H1 (cell line): ENCODE results near the gene MRI1. TPM values are rescaled to one million over a fixed set of nuclear protein-coding genes. Genes with fewer than 3 reads are reported as not detected.

Experiments
- CTCF ChIA-PET: fragments of 300-600 bp; sonication (Branson Sonifier 250); formaldehyde crosslinking; loops from one replicate; lab custom pipeline; 2021; ENCODE audit not compliant: partially characterized antibody; lab: Charles Lee
- POLR2A ChIA-PET: fragments of 300-600 bp; sonication (Branson Sonifier 250); formaldehyde crosslinking; loops from one replicate; lab custom pipeline; 2021; ENCODE audit warnings: inconsistent platforms; ENCODE audit not compliant: partially characterized antibody; lab: Charles Lee
- DNase-seq, 2 experiments: peaks; one replicate each; pipeline versions ENCODE4 v3.0.0 to v3.0.0-alpha.2; 2010 to 2022; ENCODE audit warnings: low spot score in 2 of 2, low read depth in 1 of 2, mixed read lengths in 1 of 2
- FAIRE-seq: peaks from 2 replicates; lab custom pipeline; 2011; peaks lifted over from hg19 to GRCh38; lab: Jason Lieb, UNC
- H2AFZ ChIP-seq: 2 replicates; pipeline ENCODE4 v1.8.1; 2012; ENCODE audit warnings: low read length, inconsistent platforms
- H2AK5ac ChIP-seq: 2 replicates; pipeline ENCODE4 v1.6.1; 2013; ENCODE audit warnings: low read depth, low read length
- H2BK120ac ChIP-seq: replicated peaks from 2 replicates; pipeline ENCODE3; 2013; ENCODE audit warnings: low read depth, low read length, inconsistent platforms
- H2BK12ac ChIP-seq: 2 replicates; pipeline ENCODE4 v1.6.1; 2013; ENCODE audit warnings: low read depth, low read length
- H2BK15ac ChIP-seq: 2 replicates; pipeline ENCODE4 v1.6.1; 2013; ENCODE audit warnings: low read length
- H2BK20ac ChIP-seq: 2 replicates; pipeline ENCODE4 v1.6.1; 2013; ENCODE audit warnings: low read length
- H2BK5ac ChIP-seq: 2 replicates; pipeline ENCODE4 v1.6.1; 2013; ENCODE audit warnings: low read depth, low read length
- H3K14ac ChIP-seq: 2 replicates; pipeline ENCODE4 v1.6.1; 2013; ENCODE audit warnings: inconsistent platforms; ENCODE audit not compliant: insufficient read length
- H3K18ac ChIP-seq: 2 replicates; pipeline ENCODE4 v1.6.1; 2013; ENCODE audit warnings: low read length; ENCODE audit errors: extremely low read depth
- H3K23ac ChIP-seq: 2 replicates; pipeline ENCODE4 v1.6.1; 2013; ENCODE audit warnings: inconsistent platforms; ENCODE audit not compliant: insufficient read length
- H3K23me2 ChIP-seq: 2 replicates; pipeline ENCODE4 v1.6.1; 2013; ENCODE audit warnings: low read depth, low read length
- H3K27ac ChIP-seq: 2 replicates; pipeline ENCODE4 v1.6.1; 2011; ENCODE audit warnings: low read depth, low read length, inconsistent platforms
- H3K27me3 ChIP-seq, 4 experiments: replicated peaks in 1 of 4; 1 replicate in 1 of 4; 2 replicates in 3 of 4; pipeline versions ENCODE4 v1.6.1 to v1.8.1; 2011 to 2013; ENCODE audit warnings: low read length in 3 of 4, mild to moderate bottlenecking in 3 of 4, inconsistent platforms in 2 of 4, mixed read lengths in 2 of 4, moderate library complexity in 1 of 4; ENCODE audit not compliant: control insufficient read depth in 3 of 4, insufficient read depth in 3 of 4; ENCODE audit errors: extremely low read depth in 1 of 4
- H3K36me3 ChIP-seq, 4 experiments: 2 replicates each; pipeline versions ENCODE4 v1.6.1 to v1.8.1; 2011 to 2013; ENCODE audit warnings: mild to moderate bottlenecking in 4 of 4, low read length in 3 of 4, moderate library complexity in 2 of 4, control low read depth in 1 of 4, inconsistent platforms in 1 of 4; ENCODE audit not compliant: insufficient read depth in 4 of 4, control insufficient read depth in 2 of 4
- H3K4ac ChIP-seq: replicated peaks from 2 replicates; pipeline ENCODE3; 2013; ENCODE audit warnings: low read length, low read depth, mixed read lengths, inconsistent platforms; ENCODE audit not compliant: insufficient read length
- H3K4me1 ChIP-seq, 4 experiments: replicated peaks in 1 of 4; 1 replicate in 1 of 4; 2 replicates in 3 of 4; pipeline versions ENCODE4 v1.6.1 to v1.8.1; 2011 to 2013; ENCODE audit warnings: low read length in 3 of 4, inconsistent platforms in 2 of 4, mixed read lengths in 1 of 4; ENCODE audit not compliant: insufficient read depth in 4 of 4, control insufficient read depth in 3 of 4
- H3K4me2 ChIP-seq, 2 experiments: 2 replicates each; pipeline versions ENCODE4 v1.6.1 to v1.8.1; 2011 to 2013; ENCODE audit warnings: low read depth in 2 of 2, low read length in 2 of 2, control low read depth in 1 of 2, inconsistent platforms in 1 of 2, mild to moderate bottlenecking in 1 of 2; ENCODE audit not compliant: insufficient read depth in 1 of 2
- H3K4me3 ChIP-seq, 4 experiments: fragments of 200-600, 300-600 bp in 1 of 4; sonication (generic), shearing (Covaris generic), sonication (Bioruptor Twin) in 1 of 4; 2 replicates each; pipeline versions ENCODE4 v1.5.1 to v1.8.1; 2011 to 2016; ENCODE audit warnings: low read length in 4 of 4, low read depth in 3 of 4, control low read depth in 2 of 4, inconsistent platforms in 2 of 4, mild to moderate bottlenecking in 2 of 4, mixed read lengths in 1 of 4, moderate library complexity in 1 of 4; ENCODE audit not compliant: insufficient read depth in 2 of 4; ENCODE audit errors: extremely low read depth in 1 of 4
- H3K56ac ChIP-seq: replicated peaks from 2 replicates; pipeline ENCODE3; 2013; ENCODE audit warnings: low read depth, mild to moderate bottlenecking, mixed read lengths, low read length, inconsistent platforms; ENCODE audit not compliant: insufficient read length
- H3K79me1 ChIP-seq: 2 replicates; pipeline ENCODE4 v1.6.1; 2013; ENCODE audit warnings: low read depth, low read length, control low read depth
- H3K79me2 ChIP-seq, 2 experiments: 2 replicates each; pipeline versions ENCODE4 v1.6.1 to v1.8.1; 2012 to 2013; ENCODE audit warnings: low read length in 2 of 2, mild to moderate bottlenecking in 2 of 2, inconsistent platforms in 1 of 2; ENCODE audit not compliant: insufficient read depth in 2 of 2, control insufficient read depth in 1 of 2
- H3K9ac ChIP-seq, 4 experiments: replicated peaks in 1 of 4; 1 replicate in 1 of 4; 2 replicates in 3 of 4; pipeline versions ENCODE4 v1.6.1 to v1.8.1; 2011 to 2013; ENCODE audit warnings: low read depth in 3 of 4, low read length in 3 of 4, control low read depth in 2 of 4, mild to moderate bottlenecking in 2 of 4, moderate library complexity in 2 of 4, inconsistent platforms in 1 of 4; ENCODE audit errors: extremely low read depth in 1 of 4
- H3K9me3 ChIP-seq, 2 experiments: 2 replicates each; pipeline versions ENCODE4 v1.6.1 to v1.8.1; 2012 to 2013; ENCODE audit warnings: mild to moderate bottlenecking in 2 of 2, moderate library complexity in 2 of 2, control low read depth in 1 of 2, inconsistent platforms in 1 of 2, low read depth in 1 of 2, low read length in 1 of 2, mixed read lengths in 1 of 2; ENCODE audit not compliant: insufficient read depth in 2 of 2
- H4K20me1 ChIP-seq, 2 experiments: replicated peaks in 1 of 2; 2 replicates each; pipeline versions ENCODE3 to v1.8.1; 2011 to 2013; ENCODE audit warnings: inconsistent platforms in 2 of 2, low read length in 2 of 2, mild to moderate bottlenecking in 1 of 2; ENCODE audit not compliant: insufficient read depth in 2 of 2, control insufficient read depth in 1 of 2
- H4K5ac ChIP-seq: 2 replicates; pipeline ENCODE4 v1.6.1; 2013; ENCODE audit warnings: low read length, low read depth, mixed read lengths, inconsistent platforms; ENCODE audit not compliant: insufficient read length
- H4K8ac ChIP-seq: 2 replicates; pipeline ENCODE4 v1.8.0; 2013; ENCODE audit warnings: mild to moderate bottlenecking, moderate library complexity, low read length, inconsistent platforms; ENCODE audit not compliant: insufficient read depth; ENCODE audit errors: extremely low read depth
- H4K91ac ChIP-seq: replicated peaks from 2 replicates; pipeline ENCODE3; 2013; ENCODE audit warnings: low read length, mixed read lengths, inconsistent platforms; ENCODE audit not compliant: insufficient read length
- BRCA1 ChIP-seq: IDR thresholded peaks from 2 replicates; pipeline ENCODE4 v1.6.1; 2012; ENCODE audit warnings: low read depth, low read length, improper control_type of control experiment
- CREB1 ChIP-seq: IDR thresholded peaks from 2 replicates; pipeline ENCODE4 v1.6.1; 2012; ENCODE audit warnings: inconsistent platforms
- CTBP2 ChIP-seq: IDR thresholded peaks from 2 replicates; pipeline ENCODE4 v1.7.0; 2011; ENCODE audit warnings: borderline replicate concordance, mild to moderate bottlenecking, moderate library complexity, mixed read lengths, low read length; ENCODE audit not compliant: insufficient read depth, insufficient read length
- EGR1 ChIP-seq: IDR thresholded peaks from 2 replicates; pipeline ENCODE4 v1.6.1; 2011; ENCODE audit warnings: low read depth, low read length, borderline replicate concordance
- HDAC2 ChIP-seq, 2 experiments: fragments of 300-600 bp in 1 of 2; sonication (generic) in 1 of 2; IDR thresholded peaks; 2 replicates each; pipeline ENCODE4 v1.6.1; 2011 to 2012; ENCODE audit warnings: low read depth in 2 of 2, low read length in 2 of 2, mild to moderate bottlenecking in 2 of 2, moderate library complexity in 2 of 2, borderline replicate concordance in 1 of 2, inconsistent platforms in 1 of 2
- JUND ChIP-seq: IDR thresholded peaks from 2 replicates; pipeline ENCODE4 v1.6.1; 2011; ENCODE audit warnings: mild to moderate bottlenecking, improper control_type of control experiment, low read length
- PHF8 ChIP-seq: fragments of 200-600 bp; sonication (generic); conservative IDR thresholded peaks from 2 replicates; pipeline ENCODE4 v1.7.1; 2012; ENCODE audit warnings: low read depth, mild to moderate bottlenecking, inconsistent platforms, low read length, moderate library complexity
- SAP30 ChIP-seq: fragments of 300-600 bp; sonication (generic); IDR thresholded peaks from 2 replicates; pipeline ENCODE4 v1.7.1; 2012; ENCODE audit warnings: low read length, moderate library complexity, mild to moderate bottlenecking, inconsistent platforms; ENCODE audit not compliant: insufficient read depth, insufficient replicate concordance
- SRF ChIP-seq: IDR thresholded peaks from 2 replicates; pipeline ENCODE4 v1.6.1; 2011; ENCODE audit warnings: mild to moderate bottlenecking, low read depth, low read length, moderate library complexity
- TAF7 ChIP-seq: optimal IDR thresholded peaks from 2 replicates; pipeline ENCODE3; 2011; ENCODE audit warnings: low read depth, mild to moderate bottlenecking, inconsistent platforms, low read length, moderate library complexity, borderline replicate concordance
- WGBS, 2 experiments: shearing (Covaris generic) in 1 of 2; methylation state at CpG; one replicate each; pipeline versions ENCODE4 v1.1.6 to v1.1.7; 2013 to 2015; ENCODE audit warnings: low lambda C conversion rate in 2 of 2, mixed read lengths in 2 of 2, inconsistent platforms in 1 of 2, low coverage in 1 of 2, missing lambda C conversion rate in 1 of 2; ENCODE audit not compliant: insufficient replicate concordance in 2 of 2, insufficient coverage in 1 of 2, insufficient read length in 1 of 2; ENCODE audit errors: extremely low coverage in 1 of 2, missing lambda C conversion rate in 1 of 2; 5-methylcytosine and 5-hydroxymethylcytosine counted together
- polyA plus RNA-seq, 7 experiments: library from polyadenylated mRNA; depleted of rRNA in 3 of 7; stranded (reverse) in 5 of 7; unstranded in 2 of 7; fragments of >200 nt in 5 of 7; fragments of 200-250 nt in 2 of 7; gene quantifications; 1 replicate in 5 of 7; 2 replicates in 1 of 7; 4 replicates in 1 of 7; pipeline versions ENCODE4 v1.2.1 to v1.2.3, GENCODE V29; 2011 to 2013; ENCODE audit warnings: missing spikeins in 2 of 7, mixed read lengths in 2 of 7
- total RNA-seq: library from RNA; stranded (reverse); fragmentation: NEBNext Ultra II Directional; extraction: Animal tissue kit (Norgen Biotek cat#: 25700); gene quantifications from 2 replicates; pipeline ENCODE4 v1.2.1, GENCODE V29; 2021
- TF ChIP-seq, protein P1 (sequence below): IDR thresholded peaks from 2 replicates; pipeline ENCODE4 v1.6.1; 2011; ENCODE audit warnings: low read depth, mild to moderate bottlenecking, low read length; ENCODE audit not compliant: insufficient read depth
- TF ChIP-seq, protein P2 (sequence below): IDR thresholded peaks from 2 replicates; pipeline ENCODE4 v1.6.1; 2012; ENCODE audit warnings: inconsistent platforms

MRI1 gene
- total and polyA plus RNA-seq, 2 of the 8 experiments (the other 6 are each of a cell fraction or from before 2014, with no cell fraction given) = 24.5 to 29.5 TPM

DNA sequence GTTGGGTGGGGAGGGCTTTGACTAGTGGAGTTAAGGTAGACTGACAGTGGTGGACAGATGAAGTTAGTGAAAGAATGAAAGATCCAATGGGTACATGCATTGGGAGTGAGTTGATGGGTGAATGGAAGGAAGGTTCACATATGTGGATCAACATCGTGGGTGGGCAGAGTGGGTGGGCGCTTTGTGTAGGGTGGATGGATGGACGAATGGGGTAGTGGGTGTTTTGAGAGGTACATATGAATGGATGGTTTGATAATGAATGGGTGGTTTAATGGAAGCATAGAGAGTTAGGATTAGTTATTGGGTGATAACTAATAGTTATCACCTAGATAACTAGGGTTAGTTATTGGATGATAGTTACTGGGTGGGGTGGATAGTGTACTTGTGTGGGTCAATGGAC is 42.4 kb downstream of the MRI1 start:
- Histone ChIP-seq H3K9ac (no peak overlapping the region), H3K23me2 (peaks cover 4% of the 10 kb centered on the region; the same call in 1 of the 2 replicates), H3K27ac (no peak overlapping the region), H2BK20ac (no peak overlapping the region), H2BK5ac (no peak overlapping the region), H2BK12ac (no peak overlapping the region), H2AK5ac (no peak overlapping the region), H3K36me3 (peaks cover 5 to 23% (median 14%) of the 10 kb centered on the region in 4 experiments; a peak in 5 of 8 replicates), H3K27me3 (no peaks in the 10 kb centered on the region), H4K5ac (no peak overlapping the region), H3K18ac (no peak overlapping the region), H3K56ac (no peak overlapping the region), H3K4me3 (no peak overlapping the region)
- no peak for DNase-seq
- TF ChIP-seq SRF = no peak
- no peak for TF ChIP-seq JUND
- no peak for TF ChIP-seq SAP30
- no peak for TF ChIP-seq CREB1
- no peak for TF ChIP-seq TAF7
- TF ChIP-seq, protein P1, sequence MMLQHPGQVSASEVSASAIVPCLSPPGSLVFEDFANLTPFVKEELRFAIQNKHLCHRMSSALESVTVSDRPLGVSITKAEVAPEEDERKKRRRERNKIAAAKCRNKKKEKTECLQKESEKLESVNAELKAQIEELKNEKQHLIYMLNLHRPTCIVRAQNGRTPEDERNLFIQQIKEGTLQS = no peak
- no peak for TF ChIP-seq HDAC2 (IDR thresholded peaks at IDR 0.05; ENCODE audit: borderline replicate concordance in 1 of 2, low read depth in 2 of 2, low read length in 2 of 2)
- TF ChIP-seq EGR1 = no peak
- no peak for TF ChIP-seq CTBP2
- TF ChIP-seq, protein P2, sequence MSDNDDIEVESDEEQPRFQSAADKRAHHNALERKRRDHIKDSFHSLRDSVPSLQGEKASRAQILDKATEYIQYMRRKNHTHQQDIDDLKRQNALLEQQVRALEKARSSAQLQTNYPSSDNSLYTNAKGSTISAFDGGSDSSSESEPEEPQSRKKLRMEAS = no peak
- no peak for TF ChIP-seq BRCA1
- no peak for TF ChIP-seq PHF8
- TF ChIP-seq, all 59 proteins: peak for 0
- Histone ChIP-seq H3K23ac (no peak overlapping the region), H2BK120ac (no peak overlapping the region), H2AFZ (no peak overlapping the region), H3K14ac (no peak overlapping the region), H4K8ac (no peak overlapping the region), H2BK15ac (no peak overlapping the region), H3K4ac (no peak overlapping the region), H3K9me3 (no peaks in the 10 kb centered on the region), H3K79me1 (no peaks in the 10 kb centered on the region), H3K79me2 (no peaks in the 10 kb centered on the region), H4K20me1 (peaks cover 2 to 16% of the 10 kb centered on the region in 2 experiments), H3K4me1 (no peaks in the 10 kb centered on the region; a peak in 1 of 7 replicates), H4K91ac (no peak overlapping the region), H3K4me2 (no peak overlapping the region)
- FAIRE-seq = no peak
- 95 to 100% methylated on average over 1 to 3 of the region's 3 CpGs for WGBS, 2 experiments
- POLR2A ChIA-PET = interaction anchor here (1.1 to 3.3 kb wide), 4 partner anchors 9 to 30 kb away, joined by 3 to 34 read pairs (median 8); no protein-coding TSS in a partner anchor
- CTCF ChIA-PET = interaction anchor here (1.2 to 2.2 kb wide), 3 partner anchors 9 to 56 kb away, joined by 5 to 9 read pairs (median 6); no protein-coding TSS in a partner anchor
